G401 (cell line): ENCODE measurements around the gene LACC1. TPM values are rescaled to one million over a fixed set of nuclear protein-coding genes. Genes with fewer than 3 reads are reported as not detected.

ENCODE experiments used
- DNase-seq: peaks from one replicate; pipeline ENCODE4 v3.0.0-alpha.2; 2015; ENCODE audit warnings: low spot score
- in situ Hi-C: cut with HindIII; loops from 2 replicates; pipeline ENCODE4 v1.10.0; 2016; ENCODE audit warnings: low sequenced_read_pairs, mixed read lengths
- total RNA-seq: library from RNA; depleted of rRNA; stranded (reverse); fragments of >200 nt; shearing (Covaris generic); gene quantifications from 2 replicates; pipeline ENCODE4 v1.2.3, GENCODE V29; 2014; rRNA removed

The LACC1 gene
- total RNA-seq, result not detected in 2 replicates

GRCh38 chr13:43879755-43880181, at the start of gene LACC1:
TSS of gene LACC1 (plus strand) at chr13:43879904. CDS start at chr13:43880986, 1,082 bp downstream.
- DNase-seq, result peak; percentile 6
- in situ Hi-C loops, result no loop called here

- in situ Hi-C loops, result no loop called here
- DNase-seq, result no peak
These were observed 49.2 kb upstream of the LACC1 start for GRCh38 chr13:43830497-43830881.

- in situ Hi-C loops, result no loop called here
- DNase-seq, result no peak
These were observed 48.6 kb upstream of the LACC1 start for GRCh38 chr13:43831088-43831487.

- in situ Hi-C loops, result no loop called here
- no peak for DNase-seq
These were observed 44.0 kb upstream of the LACC1 start for GRCh38 chr13:43835701-43836100.

GRCh38 chr13:43838909-43839308, 40.8 kb upstream of the LACC1 start:
- DNase-seq, result no peak
- in situ Hi-C loops, result no loop called here

GRCh38 chr13:43846496-43847158, 33.1 kb upstream of the LACC1 start:
- DNase-seq, result no peak
- in situ Hi-C loops, result no loop called here

- no peak for DNase-seq
- in situ Hi-C loops, result no loop called here
These were observed 31.6 kb upstream of the LACC1 start for GRCh38 chr13:43848001-43848649.

GRCh38 chr13:43850873-43851272, 28.8 kb upstream of the LACC1 start:
- in situ Hi-C loops, result no loop called here
- DNase-seq, result no peak

GRCh38 chr13:43852923-43853404, 26.7 kb upstream of the LACC1 start:
- in situ Hi-C loops, result no loop called here
- DNase-seq, result no peak

- no peak for DNase-seq
- in situ Hi-C loops, result no loop called here
These were observed 17.8 kb upstream of the LACC1 start for GRCh38 chr13:43861863-43862262.

GRCh38 chr13:43864921-43865320, 14.8 kb upstream of the LACC1 start:
- in situ Hi-C loops, result no loop called here
- DNase-seq, result no peak

GRCh38 chr13:43865892-43866291, 13.8 kb upstream of the LACC1 start:
- in situ Hi-C loops, result no loop called here
- DNase-seq, result no peak

- in situ Hi-C loops, result no loop called here
These were observed 7.5 kb upstream of the LACC1 start for GRCh38 chr13:43872181-43872580.

GRCh38 chr13:43874504-43875092, 5.1 kb upstream of the LACC1 start:
- peak; percentile 36 for DNase-seq
- in situ Hi-C loops, result no loop called here

More at GRCh38 chr13:43872181-43872580, 7.5 kb upstream of the LACC1 start:
- no peak for DNase-seq

GRCh38 chr13:43876366-43876765, 3.3 kb upstream of the LACC1 start:
- no peak for DNase-seq
- in situ Hi-C loops, result no loop called here

GRCh38 chr13:43877326-43877725, 2.4 kb upstream of the LACC1 start:
- in situ Hi-C loops, result no loop called here
- no peak for DNase-seq

GRCh38 chr13:43877766-43878165, 1.9 kb upstream of the LACC1 start:
- in situ Hi-C loops, result no loop called here
- no peak for DNase-seq

- peak; percentile 38 for DNase-seq
- in situ Hi-C loops, result no loop called here
These were observed 581 bp upstream of the LACC1 start, which contains the start of gene CCDC122 for GRCh38 chr13:43878892-43879754. TSS of gene CCDC122 (minus strand) at chr13:43879740. CDS start at chr13:43869376, 10,364 bp downstream.

GRCh38 chr13:43880214-43880855, 631 bp downstream of the LACC1 start:
- in situ Hi-C loops, result no loop called here
- DNase-seq, result no peak
